LNCAP (cell line): ENCODE data around the gene PIGU.

Source experiments
- TF ChIP-seq, protein P1 (sequence below): fragments of 450-650 bp; IDR thresholded peaks from 2 replicates; pipeline ENCODE4 v1.5.1; 2017; ENCODE audit warnings: mild to moderate bottlenecking

The PIGU gene

DNA sequence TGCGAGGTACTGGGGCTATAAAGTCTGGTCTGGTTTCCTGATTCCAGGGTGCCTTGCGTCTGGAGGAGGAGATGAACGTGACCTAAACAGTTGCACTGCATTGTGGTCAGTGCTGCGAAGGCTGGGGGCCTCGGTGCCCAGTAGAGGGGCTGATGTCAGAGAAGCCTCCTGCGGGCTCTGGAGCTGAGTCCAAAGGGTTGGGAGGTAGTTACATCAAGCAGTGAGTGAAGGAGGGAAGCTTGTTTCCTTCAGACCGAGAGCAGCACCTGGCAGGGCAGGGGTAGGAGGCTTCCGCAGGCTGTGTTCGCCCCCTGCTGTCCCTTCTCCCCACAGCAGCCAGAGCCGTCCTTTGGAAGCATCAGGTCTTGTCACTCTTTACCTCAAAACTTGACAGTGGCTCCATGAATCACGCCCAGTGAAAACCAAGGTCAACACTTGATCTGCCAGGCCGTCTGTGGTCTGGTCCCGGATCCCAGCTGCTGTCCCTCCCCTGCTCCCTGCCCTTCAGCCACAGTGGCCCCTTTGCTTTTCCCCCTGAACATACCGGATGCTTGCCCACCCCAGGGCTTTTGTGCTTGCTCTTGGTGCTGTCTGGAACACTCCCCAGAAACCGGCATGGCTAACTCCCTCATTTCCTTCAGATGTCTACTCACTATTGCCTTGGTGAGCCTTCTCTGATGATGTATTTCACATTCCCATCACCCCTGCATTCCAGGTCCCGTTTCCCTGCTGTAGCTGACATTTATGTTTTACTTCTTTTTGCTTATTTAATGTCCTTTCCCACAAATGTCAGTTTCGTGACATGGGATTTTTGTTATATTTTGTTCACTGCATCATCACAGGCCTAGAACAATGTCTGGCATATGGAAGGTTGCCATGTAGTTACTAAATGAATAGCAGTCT, 153.7 kb downstream of the PIGU start:
- TF ChIP-seq, protein P1, sequence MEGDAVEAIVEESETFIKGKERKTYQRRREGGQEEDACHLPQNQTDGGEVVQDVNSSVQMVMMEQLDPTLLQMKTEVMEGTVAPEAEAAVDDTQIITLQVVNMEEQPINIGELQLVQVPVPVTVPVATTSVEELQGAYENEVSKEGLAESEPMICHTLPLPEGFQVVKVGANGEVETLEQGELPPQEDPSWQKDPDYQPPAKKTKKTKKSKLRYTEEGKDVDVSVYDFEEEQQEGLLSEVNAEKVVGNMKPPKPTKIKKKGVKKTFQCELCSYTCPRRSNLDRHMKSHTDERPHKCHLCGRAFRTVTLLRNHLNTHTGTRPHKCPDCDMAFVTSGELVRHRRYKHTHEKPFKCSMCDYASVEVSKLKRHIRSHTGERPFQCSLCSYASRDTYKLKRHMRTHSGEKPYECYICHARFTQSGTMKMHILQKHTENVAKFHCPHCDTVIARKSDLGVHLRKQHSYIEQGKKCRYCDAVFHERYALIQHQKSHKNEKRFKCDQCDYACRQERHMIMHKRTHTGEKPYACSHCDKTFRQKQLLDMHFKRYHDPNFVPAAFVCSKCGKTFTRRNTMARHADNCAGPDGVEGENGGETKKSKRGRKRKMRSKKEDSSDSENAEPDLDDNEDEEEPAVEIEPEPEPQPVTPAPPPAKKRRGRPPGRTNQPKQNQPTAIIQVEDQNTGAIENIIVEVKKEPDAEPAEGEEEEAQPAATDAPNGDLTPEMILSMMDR = peak; percentile 58

DNA sequence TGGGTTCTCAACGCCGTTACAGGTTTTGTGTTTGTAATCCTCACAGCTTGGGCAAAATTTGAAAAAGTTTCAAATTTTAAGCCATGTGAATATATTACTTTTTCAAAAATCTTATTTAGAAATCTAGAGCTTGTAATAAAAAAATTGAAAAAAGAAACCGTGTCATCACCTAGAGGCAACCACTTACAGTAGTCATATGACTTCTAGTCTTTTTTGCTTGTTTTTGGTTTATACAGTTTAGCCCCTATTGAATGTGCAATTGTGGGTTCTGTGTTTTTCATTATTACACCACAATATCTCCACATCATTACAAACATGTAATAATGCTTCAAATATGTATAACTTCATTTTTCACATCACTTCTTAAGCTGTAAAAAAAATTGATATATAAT, 159.8 kb downstream of the PIGU start:
- TF ChIP-seq, protein P1 = no peak

DNA sequence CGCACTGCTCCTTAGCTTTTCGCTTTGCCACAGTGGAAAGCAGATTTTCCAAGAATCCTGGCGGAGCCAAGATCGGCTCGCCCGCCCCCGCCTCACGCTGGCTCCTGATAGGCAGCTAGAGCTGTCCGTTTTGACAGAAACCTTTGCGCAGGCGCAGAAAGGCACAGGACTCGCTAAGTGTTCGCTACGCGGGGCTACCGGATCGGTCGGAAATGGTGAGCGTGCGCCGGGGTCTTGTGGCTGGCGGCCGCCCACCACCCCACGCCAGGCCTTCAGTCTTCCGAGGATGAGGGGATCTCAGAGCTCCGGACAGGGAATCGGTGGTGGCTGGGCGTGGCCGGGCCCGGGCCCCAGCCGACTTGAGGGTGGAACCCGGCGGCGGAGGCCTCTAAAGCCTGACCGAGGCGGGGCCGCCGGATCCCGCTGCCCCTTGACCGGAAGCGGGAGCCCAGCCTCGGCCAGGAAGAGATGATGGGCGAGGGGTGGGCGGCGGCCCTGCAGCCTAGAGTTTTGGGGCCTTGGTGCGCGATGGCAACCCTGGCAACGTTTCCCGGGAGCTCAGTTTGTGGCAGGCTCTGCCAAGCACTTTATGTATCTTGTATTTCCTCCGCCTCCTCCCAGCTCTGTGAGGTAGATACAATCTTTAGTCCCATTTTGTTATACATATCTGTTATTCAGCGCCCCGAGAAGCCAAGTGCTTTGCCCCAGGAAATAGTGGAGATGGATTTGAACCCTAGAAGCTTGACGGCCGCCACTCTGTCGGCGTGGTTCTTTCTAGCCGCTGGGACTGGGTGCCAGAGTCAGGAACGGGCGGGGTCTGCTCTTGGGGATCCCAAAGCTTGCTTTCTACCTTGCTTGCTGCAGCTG, 160.4 kb downstream of the PIGU start, which contains the start of gene DYNLRB1:
Gene DYNLRB1, plus strand, starts transcription at position 176 of the 867 bp plus-strand sequence. Its CDS starts 37 bp downstream, at position 213.
- TF ChIP-seq, protein P1 = no peak

DNA sequence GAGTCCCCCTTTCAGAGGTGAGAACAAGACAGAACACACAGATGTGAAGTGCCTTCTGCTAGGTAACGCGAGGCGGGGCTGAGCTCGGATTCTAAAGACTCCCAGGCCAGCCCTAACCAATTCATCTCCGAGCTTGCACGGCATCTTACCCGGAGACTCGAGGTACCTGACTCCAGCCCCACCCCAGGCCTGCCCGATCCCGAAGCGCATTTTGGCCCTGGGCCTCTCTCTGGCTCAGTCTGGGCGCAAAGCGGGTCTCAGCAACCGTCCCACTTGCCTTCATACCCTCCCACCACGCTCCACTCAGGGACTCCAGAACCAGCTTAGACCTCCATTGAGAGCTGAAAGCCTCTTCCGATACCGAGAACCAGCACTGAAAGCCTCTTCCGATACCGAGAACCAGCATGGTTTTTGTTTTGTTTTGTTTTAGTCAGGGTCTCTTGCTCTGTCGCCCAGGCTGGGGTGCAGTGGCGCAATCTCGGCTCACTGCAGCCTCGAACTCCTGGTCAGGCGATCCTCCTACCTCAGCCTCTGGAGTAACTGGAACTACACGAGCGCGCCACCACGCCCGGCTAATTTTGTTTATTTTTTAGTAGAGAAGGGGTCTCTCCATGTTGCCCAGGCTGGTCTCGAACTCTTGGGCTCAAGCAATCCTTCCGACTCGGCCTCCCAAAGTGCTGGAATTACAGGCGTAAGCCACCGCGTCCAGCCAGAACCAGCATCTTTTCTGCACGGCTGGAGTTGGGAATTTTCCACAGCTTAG, 161.2 kb downstream of the PIGU start:
- TF ChIP-seq, protein P1 = no peak

DNA sequence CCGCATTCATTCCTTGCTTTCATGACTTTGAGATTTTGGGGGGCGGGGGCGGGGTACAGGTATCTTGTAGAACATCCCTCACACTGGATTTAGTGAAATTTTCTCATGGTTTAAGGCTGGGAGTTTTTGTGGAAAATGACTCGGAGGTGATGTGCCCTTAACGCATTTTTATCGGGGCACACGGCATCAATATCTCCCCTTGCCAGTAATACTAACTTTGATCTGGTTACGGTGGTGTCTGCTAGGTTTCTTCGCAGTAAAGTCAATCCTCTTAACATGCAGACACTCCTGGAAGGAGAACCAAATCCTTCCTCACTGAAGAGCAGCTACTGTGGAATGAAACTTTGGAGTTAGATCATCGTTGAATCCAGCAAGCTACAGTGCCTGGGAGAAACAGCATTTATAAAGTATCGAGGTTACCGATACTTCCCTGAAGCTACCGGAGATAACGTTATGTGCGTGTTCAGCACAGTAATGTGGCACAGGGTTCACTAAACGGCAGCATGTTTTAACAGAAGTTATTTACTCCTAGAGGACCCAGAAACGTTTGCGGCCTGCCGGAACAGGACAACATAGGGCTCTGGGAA, 161.9 kb downstream of the PIGU start:
- TF ChIP-seq, protein P1 = no peak

DNA sequence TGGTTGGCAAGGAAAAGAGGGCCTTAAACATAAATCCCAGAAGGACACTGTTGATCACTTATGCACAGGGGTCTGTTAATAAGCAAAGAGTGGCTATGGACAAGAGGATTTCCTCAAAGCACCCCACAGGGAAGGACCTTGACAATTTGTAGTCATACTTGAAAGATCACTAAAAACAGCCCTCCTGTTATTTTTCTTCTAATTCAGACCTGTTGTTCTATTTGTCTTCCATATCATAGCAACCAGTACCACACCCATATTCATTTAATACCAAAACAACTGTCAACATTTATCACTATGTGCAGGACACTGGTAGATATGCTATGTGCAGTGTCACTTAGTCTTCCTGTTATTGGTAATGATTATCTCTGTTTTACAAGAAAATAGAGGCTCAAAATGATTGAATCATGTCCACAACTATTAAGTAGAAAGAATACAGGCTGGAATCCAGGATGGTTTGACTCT, 163.9 kb downstream of the PIGU start:
- TF ChIP-seq, protein P1 = no peak
